Left ventricle myocardium inferior (tissue), 1 donor: ENCODE measurements around the gene ARHGEF17. TPM values are rescaled to one million over a fixed set of nuclear protein-coding genes. Genes with fewer than 3 reads are reported as not detected.

Experiments
- DNase-seq: peaks from one replicate; pipeline ENCODE4 v3.0.0-alpha.2; 2020
- H3K27ac ChIP-seq: fragments of 200-600 bp; replicated peaks from 2 replicates; pipeline ENCODE4 v1.8.0; 2021
- H3K27me3 ChIP-seq: fragments of 200-600 bp; 2 replicates; pipeline ENCODE4 v1.8.0; 2021; ENCODE audit warnings: low read depth
- H3K36me3 ChIP-seq: fragments of 200-600 bp; 2 replicates; pipeline ENCODE4 v1.8.0; 2021
- H3K4me1 ChIP-seq: fragments of 200-600 bp; 2 replicates; pipeline ENCODE4 v1.8.0; 2021
- H3K4me3 ChIP-seq: fragments of 200-600 bp; 2 replicates; pipeline ENCODE4 v1.8.0; 2021; ENCODE audit warnings: mild to moderate bottlenecking, moderate library complexity
- H3K9me3 ChIP-seq: fragments of 200-600 bp; replicated peaks from 2 replicates; pipeline ENCODE4 v1.8.0; 2021
- intact Hi-C: fragments of 100-400 bp; cut with micrococcal nuclease; formaldehyde crosslinking; loops from one replicate; pipeline ENCODE4 v1.11.0; 2022
- total RNA-seq: library from RNA; stranded (reverse); fragmentation: NEBNext Ultra II Directional; extraction: Animal tissue kit (Norgen Biotek cat#: 25700); gene quantifications from one replicate; pipeline ENCODE4 v1.2.1, GENCODE V29; 2021
- TF ChIP-seq, protein P1 (sequence below): fragments of 200-600 bp; IDR thresholded peaks from 2 replicates; pipeline ENCODE4 v1.8.0; 2021; ENCODE audit warnings: antibody characterized with exemption, mild to moderate bottlenecking, borderline replicate concordance
- donor health status: DM: no; HTN: yes; CAD: no; lungs with severe emphysema.

The ARHGEF17 gene
- total RNA-seq, 1 donor from 2014 or later = 53.1 TPM

DNA sequence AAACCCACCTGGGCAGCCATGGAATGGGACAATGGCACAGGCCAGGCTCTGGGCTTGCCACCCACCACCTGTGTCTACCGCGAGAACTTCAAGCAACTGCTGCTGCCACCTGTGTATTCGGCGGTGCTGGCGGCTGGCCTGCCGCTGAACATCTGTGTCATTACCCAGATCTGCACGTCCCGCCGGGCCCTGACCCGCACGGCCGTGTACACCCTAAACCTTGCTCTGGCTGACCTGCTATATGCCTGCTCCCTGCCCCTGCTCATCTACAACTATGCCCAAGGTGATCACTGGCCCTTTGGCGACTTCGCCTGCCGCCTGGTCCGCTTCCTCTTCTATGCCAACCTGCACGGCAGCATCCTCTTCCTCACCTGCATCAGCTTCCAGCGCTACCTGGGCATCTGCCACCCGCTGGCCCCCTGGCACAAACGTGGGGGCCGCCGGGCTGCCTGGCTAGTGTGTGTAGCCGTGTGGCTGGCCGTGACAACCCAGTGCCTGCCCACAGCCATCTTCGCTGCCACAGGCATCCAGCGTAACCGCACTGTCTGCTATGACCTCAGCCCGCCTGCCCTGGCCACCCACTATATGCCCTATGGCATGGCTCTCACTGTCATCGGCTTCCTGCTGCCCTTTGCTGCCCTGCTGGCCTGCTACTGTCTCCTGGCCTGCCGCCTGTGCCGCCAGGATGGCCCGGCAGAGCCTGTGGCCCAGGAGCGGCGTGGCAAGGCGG is 11.4 kb upstream of the ARHGEF17 start:
- intact Hi-C loops = no loop called here
- Histone ChIP-seq H3K36me3 (no peaks in the 10 kb centered on the region), H3K27ac (no peak overlapping the region), H3K27me3 (no peaks in the 10 kb centered on the region), H3K4me3 (no peak overlapping the region), H3K9me3 (no peaks in the 10 kb centered on the region), H3K4me1 (peaks cover 8% of the 10 kb centered on the region)
- TF ChIP-seq, protein P1, sequence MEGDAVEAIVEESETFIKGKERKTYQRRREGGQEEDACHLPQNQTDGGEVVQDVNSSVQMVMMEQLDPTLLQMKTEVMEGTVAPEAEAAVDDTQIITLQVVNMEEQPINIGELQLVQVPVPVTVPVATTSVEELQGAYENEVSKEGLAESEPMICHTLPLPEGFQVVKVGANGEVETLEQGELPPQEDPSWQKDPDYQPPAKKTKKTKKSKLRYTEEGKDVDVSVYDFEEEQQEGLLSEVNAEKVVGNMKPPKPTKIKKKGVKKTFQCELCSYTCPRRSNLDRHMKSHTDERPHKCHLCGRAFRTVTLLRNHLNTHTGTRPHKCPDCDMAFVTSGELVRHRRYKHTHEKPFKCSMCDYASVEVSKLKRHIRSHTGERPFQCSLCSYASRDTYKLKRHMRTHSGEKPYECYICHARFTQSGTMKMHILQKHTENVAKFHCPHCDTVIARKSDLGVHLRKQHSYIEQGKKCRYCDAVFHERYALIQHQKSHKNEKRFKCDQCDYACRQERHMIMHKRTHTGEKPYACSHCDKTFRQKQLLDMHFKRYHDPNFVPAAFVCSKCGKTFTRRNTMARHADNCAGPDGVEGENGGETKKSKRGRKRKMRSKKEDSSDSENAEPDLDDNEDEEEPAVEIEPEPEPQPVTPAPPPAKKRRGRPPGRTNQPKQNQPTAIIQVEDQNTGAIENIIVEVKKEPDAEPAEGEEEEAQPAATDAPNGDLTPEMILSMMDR = no peak
- DNase-seq = no peak

DNA sequence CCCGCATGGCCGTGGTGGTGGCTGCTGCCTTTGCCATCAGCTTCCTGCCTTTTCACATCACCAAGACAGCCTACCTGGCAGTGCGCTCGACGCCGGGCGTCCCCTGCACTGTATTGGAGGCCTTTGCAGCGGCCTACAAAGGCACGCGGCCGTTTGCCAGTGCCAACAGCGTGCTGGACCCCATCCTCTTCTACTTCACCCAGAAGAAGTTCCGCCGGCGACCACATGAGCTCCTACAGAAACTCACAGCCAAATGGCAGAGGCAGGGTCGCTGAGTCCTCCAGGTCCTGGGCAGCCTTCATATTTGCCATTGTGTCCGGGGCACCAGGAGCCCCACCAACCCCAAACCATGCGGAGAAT is 10.9 kb upstream of the ARHGEF17 start:
- intact Hi-C loops = no loop called here
- DNase-seq = no peak
- TF ChIP-seq, protein P1 = no peak
- Histone ChIP-seq H3K4me3 (no peak overlapping the region), H3K27ac (no peak overlapping the region), H3K9me3 (no peaks in the 10 kb centered on the region), H3K4me1 (peaks cover 8% of the 10 kb centered on the region), H3K36me3 (no peaks in the 10 kb centered on the region), H3K27me3 (no peaks in the 10 kb centered on the region)

- Histone ChIP-seq H3K27ac (no peak overlapping the region), H3K4me1 (peaks cover 4% of the 10 kb centered on the region), H3K4me3 (no peak overlapping the region), H3K9me3 (no peaks in the 10 kb centered on the region), H3K27me3 (no peaks in the 10 kb centered on the region), H3K36me3 (no peaks in the 10 kb centered on the region)
- DNase-seq = no peak
- intact Hi-C loops = no loop called here
- TF ChIP-seq, protein P1 = no peak
These were observed 10.4 kb upstream of the ARHGEF17 start for GRCh38 chr11:73297702-73298101.

DNA sequence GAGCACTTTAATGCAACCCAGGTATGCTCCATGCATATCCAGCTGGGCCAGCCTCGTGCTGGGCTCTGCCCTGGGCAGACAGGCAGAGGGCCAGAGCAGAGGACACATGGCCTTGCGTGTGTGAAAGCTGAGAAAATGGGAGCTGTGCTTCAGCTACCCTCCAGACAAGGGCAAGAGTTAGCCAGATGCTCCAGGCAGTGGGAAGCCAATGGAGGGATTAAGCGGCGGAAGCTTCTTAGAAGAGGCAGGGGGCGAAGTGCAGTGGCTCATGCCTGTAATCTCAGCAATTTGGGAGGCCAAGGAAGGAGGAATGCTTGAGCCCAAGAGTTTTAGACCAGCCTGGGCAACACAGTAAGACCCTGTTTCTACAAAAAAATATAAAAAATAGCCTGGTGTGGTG is 9.8 kb upstream of the ARHGEF17 start:
- TF ChIP-seq, protein P1 = no peak
- intact Hi-C loops = no loop called here
- Histone ChIP-seq H3K27ac (no peak overlapping the region), H3K4me3 (no peak overlapping the region), H3K9me3 (no peaks in the 10 kb centered on the region), H3K27me3 (no peaks in the 10 kb centered on the region), H3K4me1 (peaks cover 4% of the 10 kb centered on the region), H3K36me3 (no peaks in the 10 kb centered on the region)
- DNase-seq = no peak

- no peaks in the 10 kb centered on the region for H3K27me3 ChIP-seq
- H3K4me1 ChIP-seq = peaks cover 4% of the 10 kb centered on the region
- H3K9me3 ChIP-seq = no peaks in the 10 kb centered on the region
- intact Hi-C loops = no loop called here
- H3K36me3 ChIP-seq = no peaks in the 10 kb centered on the region
- DNase-seq = no peak
- TF ChIP-seq, protein P1 = no peak
- H3K27ac ChIP-seq = no peak overlapping the region
- no peak overlapping the region for H3K4me3 ChIP-seq
These were observed 8.3 kb upstream of the ARHGEF17 start for GRCh38 chr11:73299751-73300150.
